ENCODE data around the gene OR6N1. TPM values are rescaled to one million over a fixed set of nuclear protein-coding genes. Genes with fewer than 3 reads are reported as not detected.

Gene OR6N1
- total and polyA plus RNA-seq, 4 donors, result not detected

GRCh38 chr1:158813164-158813563, 41.2 kb upstream of the OR6N1 start (continued):
- TF ChIP-seq HNF4A (conservative IDR thresholded peaks at IDR 0.05) (no peak), SP1 (IDR thresholded peaks at IDR 0.05) (no peak)

- 58% methylated on average over 2 of the region's 2 CpGs for WGBS
- H3K27me3 ChIP-seq (ENCODE audit: control insufficient read depth in 4 of 4, insufficient read depth in 4 of 4, low read length in 3 of 4), result peaks cover 0 to 3% (median 0%) of the 10 kb centered on the region in 4 donors
These were observed 40.3 kb upstream of the OR6N1 start for GRCh38 chr1:158812336-158812735.

More at GRCh38 chr1:158812336-158812735, 40.3 kb upstream of the OR6N1 start:
- Histone ChIP-seq H3K9me3 (ENCODE audit: control insufficient read depth in 4 of 4, low read length in 3 of 4) (no peaks in the 10 kb centered on the region), H3K9ac (ENCODE audit: low read depth in 1 of 2, low read length in 2 of 2) (no peak overlapping the region), H3K36me3 (ENCODE audit: control insufficient read depth in 4 of 4, insufficient read depth in 3 of 4, low read depth in 1 of 4, low read length in 3 of 4) (no peaks in the 10 kb centered on the region), H3K4me3 (ENCODE audit: low read depth in 1 of 3, low read length in 3 of 3) (no peak overlapping the region), H3K4me1 (ENCODE audit: control insufficient read depth in 4 of 4, insufficient read depth in 4 of 4, low read length in 3 of 4) (no peaks in the 10 kb centered on the region), H3K27ac (ENCODE audit: low read depth in 1 of 2, low read length in 2 of 2) (no peak overlapping the region)
- TF ChIP-seq EGR1 (IDR thresholded peaks at IDR 0.05; ENCODE audit: low read depth in 2 of 2), result no peak
- TF ChIP-seq, protein P1, sequence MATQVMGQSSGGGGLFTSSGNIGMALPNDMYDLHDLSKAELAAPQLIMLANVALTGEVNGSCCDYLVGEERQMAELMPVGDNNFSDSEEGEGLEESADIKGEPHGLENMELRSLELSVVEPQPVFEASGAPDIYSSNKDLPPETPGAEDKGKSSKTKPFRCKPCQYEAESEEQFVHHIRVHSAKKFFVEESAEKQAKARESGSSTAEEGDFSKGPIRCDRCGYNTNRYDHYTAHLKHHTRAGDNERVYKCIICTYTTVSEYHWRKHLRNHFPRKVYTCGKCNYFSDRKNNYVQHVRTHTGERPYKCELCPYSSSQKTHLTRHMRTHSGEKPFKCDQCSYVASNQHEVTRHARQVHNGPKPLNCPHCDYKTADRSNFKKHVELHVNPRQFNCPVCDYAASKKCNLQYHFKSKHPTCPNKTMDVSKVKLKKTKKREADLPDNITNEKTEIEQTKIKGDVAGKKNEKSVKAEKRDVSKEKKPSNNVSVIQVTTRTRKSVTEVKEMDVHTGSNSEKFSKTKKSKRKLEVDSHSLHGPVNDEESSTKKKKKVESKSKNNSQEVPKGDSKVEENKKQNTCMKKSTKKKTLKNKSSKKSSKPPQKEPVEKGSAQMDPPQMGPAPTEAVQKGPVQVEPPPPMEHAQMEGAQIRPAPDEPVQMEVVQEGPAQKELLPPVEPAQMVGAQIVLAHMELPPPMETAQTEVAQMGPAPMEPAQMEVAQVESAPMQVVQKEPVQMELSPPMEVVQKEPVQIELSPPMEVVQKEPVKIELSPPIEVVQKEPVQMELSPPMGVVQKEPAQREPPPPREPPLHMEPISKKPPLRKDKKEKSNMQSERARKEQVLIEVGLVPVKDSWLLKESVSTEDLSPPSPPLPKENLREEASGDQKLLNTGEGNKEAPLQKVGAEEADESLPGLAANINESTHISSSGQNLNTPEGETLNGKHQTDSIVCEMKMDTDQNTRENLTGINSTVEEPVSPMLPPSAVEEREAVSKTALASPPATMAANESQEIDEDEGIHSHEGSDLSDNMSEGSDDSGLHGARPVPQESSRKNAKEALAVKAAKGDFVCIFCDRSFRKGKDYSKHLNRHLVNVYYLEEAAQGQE (IDR thresholded peaks at IDR 0.05), result no peak
- TF ChIP-seq, protein P2, sequence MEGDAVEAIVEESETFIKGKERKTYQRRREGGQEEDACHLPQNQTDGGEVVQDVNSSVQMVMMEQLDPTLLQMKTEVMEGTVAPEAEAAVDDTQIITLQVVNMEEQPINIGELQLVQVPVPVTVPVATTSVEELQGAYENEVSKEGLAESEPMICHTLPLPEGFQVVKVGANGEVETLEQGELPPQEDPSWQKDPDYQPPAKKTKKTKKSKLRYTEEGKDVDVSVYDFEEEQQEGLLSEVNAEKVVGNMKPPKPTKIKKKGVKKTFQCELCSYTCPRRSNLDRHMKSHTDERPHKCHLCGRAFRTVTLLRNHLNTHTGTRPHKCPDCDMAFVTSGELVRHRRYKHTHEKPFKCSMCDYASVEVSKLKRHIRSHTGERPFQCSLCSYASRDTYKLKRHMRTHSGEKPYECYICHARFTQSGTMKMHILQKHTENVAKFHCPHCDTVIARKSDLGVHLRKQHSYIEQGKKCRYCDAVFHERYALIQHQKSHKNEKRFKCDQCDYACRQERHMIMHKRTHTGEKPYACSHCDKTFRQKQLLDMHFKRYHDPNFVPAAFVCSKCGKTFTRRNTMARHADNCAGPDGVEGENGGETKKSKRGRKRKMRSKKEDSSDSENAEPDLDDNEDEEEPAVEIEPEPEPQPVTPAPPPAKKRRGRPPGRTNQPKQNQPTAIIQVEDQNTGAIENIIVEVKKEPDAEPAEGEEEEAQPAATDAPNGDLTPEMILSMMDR (IDR thresholded peaks at IDR 0.05; ENCODE audit: low read depth, low read length, missing input control), result no peak
- no peak for TF ChIP-seq SP1 (IDR thresholded peaks at IDR 0.05)
- TF ChIP-seq HNF4G (IDR thresholded peaks at IDR 0.05), result no peak
- TF ChIP-seq NR2F2 (IDR thresholded peaks at IDR 0.05), result no peak
- no peak for TF ChIP-seq YY1 (IDR thresholded peaks at IDR 0.05)
- TF ChIP-seq JUND (IDR thresholded peaks at IDR 0.05), result no peak
- TF ChIP-seq FOXA1 (IDR thresholded peaks at IDR 0.05), result no peak
- no peak for TF ChIP-seq RAD21 (IDR thresholded peaks at IDR 0.05)
- TF ChIP-seq ZBTB33 (IDR thresholded peaks at IDR 0.05), result no peak
- TF ChIP-seq FOXA2 (IDR thresholded peaks at IDR 0.05), result no peak
- TF ChIP-seq HNF4A (conservative IDR thresholded peaks at IDR 0.05), result no peak
- no peak for TF ChIP-seq TAF1 (conservative IDR thresholded peaks at IDR 0.05)
- no peak for TF ChIP-seq RXRA (IDR thresholded peaks at IDR 0.05)
- TF ChIP-seq, protein P3, sequence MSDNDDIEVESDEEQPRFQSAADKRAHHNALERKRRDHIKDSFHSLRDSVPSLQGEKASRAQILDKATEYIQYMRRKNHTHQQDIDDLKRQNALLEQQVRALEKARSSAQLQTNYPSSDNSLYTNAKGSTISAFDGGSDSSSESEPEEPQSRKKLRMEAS (IDR thresholded peaks at IDR 0.05), result no peak
- no peak for DNase-seq (ENCODE audit: low spot score)
